IPS-NIHi11 (cell line): ENCODE data around the gene PTGER3.
"Not testable (repeated sequence)": the region's sequence is repeated elsewhere in the genome, so short reads cannot be mapped to it uniquely, and the experiment has no call there.

ENCODE experiments used
- DNase-seq: peaks from one replicate; pipeline ENCODE4 v3.0.0; 2012; ENCODE audit warnings: mixed read lengths, low spot score

PTGER3 gene

GRCh38 chr1:70947835-70948234, 99.8 kb downstream of the PTGER3 start:
- DNase-seq: no peak

- no peak for DNase-seq
These were observed 101.9 kb downstream of the PTGER3 start for GRCh38 chr1:70945676-70946075.

- no peak for DNase-seq
These were observed 102.4 kb downstream of the PTGER3 start for GRCh38 chr1:70945251-70945650.

- DNase-seq: no peak
These were observed 106.1 kb downstream of the PTGER3 start for GRCh38 chr1:70941563-70941962.

- DNase-seq: not testable (repeated sequence)
These were observed 107.2 kb downstream of the PTGER3 start for GRCh38 chr1:70940398-70940797.

- no peak for DNase-seq
These were observed 113.2 kb downstream of the PTGER3 start for GRCh38 chr1:70934194-70934961.

GRCh38 chr1:70930062-70930461, 117.6 kb downstream of the PTGER3 start:
- no peak for DNase-seq

- DNase-seq: no peak
These were observed 125.4 kb downstream of the PTGER3 start for GRCh38 chr1:70922196-70922595.
